Measurements from ENCODE around the gene TUBG2. TPM values are rescaled to one million over a fixed set of nuclear protein-coding genes. Genes with fewer than 3 reads are reported as not detected.

The TUBG2 gene
- total and polyA plus RNA-seq, 9 donors: 19.4 to 30.0 (median 22.9) TPM

DNA sequence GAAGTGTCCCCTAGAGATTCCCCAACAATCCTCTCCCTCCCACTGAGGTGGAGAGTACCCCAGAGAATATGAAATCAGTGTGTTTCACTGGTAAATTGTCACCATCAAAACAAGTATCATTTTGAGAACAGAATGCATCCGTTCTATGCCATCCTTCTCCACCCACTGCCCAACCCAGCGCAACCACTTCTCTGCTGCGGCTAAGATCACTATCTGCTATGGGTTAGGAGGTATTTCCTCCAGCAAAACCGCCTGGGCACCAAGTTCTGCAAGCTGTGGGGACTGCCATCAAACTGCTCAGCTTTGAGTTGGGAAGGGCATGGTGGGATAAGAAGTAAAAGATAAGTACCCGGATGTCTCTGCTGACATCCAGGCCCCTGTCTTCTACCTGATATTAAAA lies 47.6 kb downstream of the TUBG2 start:
- H3K27ac ChIP-seq: no peak overlapping the region
- intact Hi-C loops (cut with DNase I): loop anchor here in 1 of 4 donors (10.0 kb wide), 1 partner anchor 68 kb away; the partner anchor contains the start of gene VPS25
- 83 to 91% (median 85%) methylated on average over 5 of the region's 5 CpGs for WGBS, 3 donors
- no peak for DNase-seq
- H3K36me3 ChIP-seq: peaks cover 2% of the 10 kb centered on the region
- no peaks in the 10 kb centered on the region for H3K9me3 ChIP-seq
- no peak overlapping the region for H3K4me3 ChIP-seq
- H3K27me3 ChIP-seq: no peaks in the 10 kb centered on the region
- no peaks in the 10 kb centered on the region for H3K4me1 ChIP-seq (ENCODE audit: insufficient read depth)
- TF ChIP-seq, protein P1, sequence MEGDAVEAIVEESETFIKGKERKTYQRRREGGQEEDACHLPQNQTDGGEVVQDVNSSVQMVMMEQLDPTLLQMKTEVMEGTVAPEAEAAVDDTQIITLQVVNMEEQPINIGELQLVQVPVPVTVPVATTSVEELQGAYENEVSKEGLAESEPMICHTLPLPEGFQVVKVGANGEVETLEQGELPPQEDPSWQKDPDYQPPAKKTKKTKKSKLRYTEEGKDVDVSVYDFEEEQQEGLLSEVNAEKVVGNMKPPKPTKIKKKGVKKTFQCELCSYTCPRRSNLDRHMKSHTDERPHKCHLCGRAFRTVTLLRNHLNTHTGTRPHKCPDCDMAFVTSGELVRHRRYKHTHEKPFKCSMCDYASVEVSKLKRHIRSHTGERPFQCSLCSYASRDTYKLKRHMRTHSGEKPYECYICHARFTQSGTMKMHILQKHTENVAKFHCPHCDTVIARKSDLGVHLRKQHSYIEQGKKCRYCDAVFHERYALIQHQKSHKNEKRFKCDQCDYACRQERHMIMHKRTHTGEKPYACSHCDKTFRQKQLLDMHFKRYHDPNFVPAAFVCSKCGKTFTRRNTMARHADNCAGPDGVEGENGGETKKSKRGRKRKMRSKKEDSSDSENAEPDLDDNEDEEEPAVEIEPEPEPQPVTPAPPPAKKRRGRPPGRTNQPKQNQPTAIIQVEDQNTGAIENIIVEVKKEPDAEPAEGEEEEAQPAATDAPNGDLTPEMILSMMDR (IDR thresholded peaks at IDR 0.05): no peak
- no peak for TF ChIP-seq POLR2A (IDR thresholded peaks at IDR 0.05)

DNA sequence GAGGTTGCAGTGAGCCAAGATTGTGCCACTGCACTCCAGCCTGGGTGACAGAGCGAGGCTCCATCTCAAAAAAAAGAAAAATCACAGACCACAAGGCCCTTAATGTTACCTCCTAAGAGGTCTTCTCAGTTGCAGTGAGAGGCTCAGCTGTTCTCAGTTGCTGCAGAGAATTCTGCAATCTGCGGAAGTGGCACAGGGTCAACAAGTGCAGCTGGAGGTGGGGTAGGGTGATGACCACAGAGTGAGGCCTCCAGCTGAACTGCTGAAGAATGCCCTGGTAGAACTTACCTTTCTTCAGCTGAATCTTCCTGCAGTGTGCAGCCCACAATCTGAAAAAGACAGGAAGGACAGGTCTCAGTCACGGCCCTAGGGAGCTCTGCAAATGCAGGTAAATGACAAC lies 49.5 kb downstream of the TUBG2 start:
- no peak for DNase-seq
- Histone ChIP-seq H3K27me3 (no peaks in the 10 kb centered on the region), H3K4me3 (no peak overlapping the region), H3K4me1 (ENCODE audit: insufficient read depth) (no peaks in the 10 kb centered on the region), H3K9me3 (no peaks in the 10 kb centered on the region), H3K27ac (no peak overlapping the region), H3K36me3 (peaks cover 2% of the 10 kb centered on the region)
- TF ChIP-seq, protein P1 (IDR thresholded peaks at IDR 0.05): no peak
- TF ChIP-seq POLR2A (IDR thresholded peaks at IDR 0.05) (no peak), EP300 (IDR thresholded peaks at IDR 0.05) (no peak)
- intact Hi-C loops (cut with DNase I): loop anchor here in 1 of 4 donors (10.0 kb wide), 1 partner anchor 66 kb away; the partner anchor contains the start of gene VPS25
- 94 to 98% (median 96%) methylated on average over 3 of the region's 3 CpGs for WGBS, 3 donors

DNA sequence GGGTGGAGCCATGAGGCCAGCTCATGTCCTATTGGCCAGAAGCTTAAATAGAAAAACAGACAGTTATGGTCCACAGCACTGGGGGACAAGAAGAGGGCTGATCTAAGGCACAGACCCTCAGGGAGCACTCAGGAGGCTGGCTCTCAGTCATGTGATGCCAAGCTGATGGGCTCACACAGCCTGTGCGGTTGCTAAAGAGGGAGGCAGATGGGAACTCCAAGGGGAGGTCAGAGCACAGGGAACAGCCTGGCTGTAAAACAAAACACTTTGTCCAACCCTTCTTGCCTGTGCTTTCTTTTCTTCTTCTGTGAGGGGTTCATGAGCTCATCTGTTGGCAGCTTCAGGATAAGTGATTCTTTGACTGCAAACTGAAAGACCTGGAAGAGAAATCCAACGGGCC lies 50.5 kb downstream of the TUBG2 start:
- no peak for DNase-seq
- Histone ChIP-seq H3K4me3 (no peak overlapping the region), H3K4me1 (ENCODE audit: insufficient read depth) (no peaks in the 10 kb centered on the region), H3K27me3 (no peaks in the 10 kb centered on the region), H3K9me3 (no peaks in the 10 kb centered on the region), H3K36me3 (peaks cover 2% of the 10 kb centered on the region), H3K27ac (no peak overlapping the region)
- 45 to 67% (median 49%) methylated on average over 2 of the region's 2 CpGs for WGBS, 3 donors
- TF ChIP-seq, protein P1 (IDR thresholded peaks at IDR 0.05): no peak
- TF ChIP-seq POLR2A (IDR thresholded peaks at IDR 0.05) (no peak), EP300 (IDR thresholded peaks at IDR 0.05) (no peak)
- intact Hi-C loops (cut with DNase I): loop anchor here in 1 of 4 donors (10.0 kb wide), 1 partner anchor 65 kb away; the partner anchor contains the start of gene VPS25

Small RNAs within 50 kb of the gene (microRNA-seq; reads per million reads assigned to microRNA genes)
- 0 to 0.79 (median 0.38) reads per million in 3 donors for gene MIR6780A

Small RNAs within 50 kb of the gene (small RNA-seq; reads per million reads assigned to genes)
- not detected for gene MIR6780A

Other genes with a start within 250 kb of the TUBG2 start
- 100 to 1,000 TPM; 122 to 407 (median 281) TPM for gene CAVIN1, start 236.0 kb upstream of the TUBG2 start, total RNA-seq
- gene CAVIN1, start 236.0 kb upstream of the TUBG2 start, polyA plus RNA-seq: 100 to 1,000 TPM; 226 to 253 TPM
- gene ATP6V0A1, start 200.4 kb upstream of the TUBG2 start, total RNA-seq: 10 to 100 TPM; 47.6 to 94.1 (median 74.1) TPM
- 100 to 1,000 TPM in 1 of 2 donors, 10 to 100 TPM in 1; 36.3 to 118 TPM for gene ATP6V0A1, start 200.4 kb upstream of the TUBG2 start, polyA plus RNA-seq
- 10 to 100 TPM; 28.5 to 49.6 (median 40.0) TPM for gene NAGLU, start 123.0 kb upstream of the TUBG2 start, total RNA-seq
- 10 to 100 TPM in 1 of 2 donors, 1 to 10 TPM in 1; 9.7 to 49.1 TPM for gene NAGLU, start 123.0 kb upstream of the TUBG2 start, polyA plus RNA-seq
- gene HSD17B1, start 106.4 kb upstream of the TUBG2 start, total RNA-seq: 10 to 100 TPM in 1 of 7 donors, 1 to 10 TPM in 6; 4.3 to 16.7 (median 6.5) TPM
- 10 to 100 TPM in 1 of 2 donors, 1 to 10 TPM in 1; 2.1 to 18.1 TPM for gene HSD17B1, start 106.4 kb upstream of the TUBG2 start, polyA plus RNA-seq
- 10 to 100 TPM; 13.8 to 51.2 (median 41.0) TPM for gene COASY, start 97.1 kb upstream of the TUBG2 start, total RNA-seq
- 10 to 100 TPM; 22.6 to 37.6 TPM for gene COASY, start 97.1 kb upstream of the TUBG2 start, polyA plus RNA-seq
- gene MLX, start 92.2 kb upstream of the TUBG2 start, total RNA-seq: 10 to 100 TPM; 16.5 to 37.0 (median 24.4) TPM
- gene MLX, start 92.2 kb upstream of the TUBG2 start, polyA plus RNA-seq: 10 to 100 TPM; 24.3 to 50.8 TPM
- gene PSMC3IP, start 81.6 kb upstream of the TUBG2 start, total RNA-seq: 1 to 10 TPM; 1.4 to 5.3 (median 3.8) TPM
- gene PSMC3IP, start 81.6 kb upstream of the TUBG2 start, polyA plus RNA-seq: 1 to 10 TPM; 7.2 to 7.5 TPM
- 10 to 100 TPM; 39.3 to 63.0 (median 46.4) TPM for gene RETREG3, start 49.9 kb upstream of the TUBG2 start, total RNA-seq
- gene RETREG3, start 49.9 kb upstream of the TUBG2 start, polyA plus RNA-seq: 10 to 100 TPM; 25.8 to 37.3 TPM
- gene TUBG1, start 49.6 kb upstream of the TUBG2 start, total RNA-seq: 10 to 100 TPM; 12.8 to 41.2 (median 25.6) TPM
- 10 to 100 TPM; 11.3 to 14.3 TPM for gene TUBG1, start 49.6 kb upstream of the TUBG2 start, polyA plus RNA-seq
- 10 to 100 TPM; 23.6 to 81.6 (median 58.4) TPM for gene PLEKHH3, start 17.7 kb downstream of the TUBG2 start, total RNA-seq
- 10 to 100 TPM in 1 of 2 donors, 1 to 10 TPM in 1; 2.1 to 30.9 TPM for gene PLEKHH3, start 17.7 kb downstream of the TUBG2 start, polyA plus RNA-seq
- gene CCR10, start 22.6 kb downstream of the TUBG2 start, total RNA-seq: 1 to 10 TPM; 1.5 to 6.8 (median 3.7) TPM
- gene CCR10, start 22.6 kb downstream of the TUBG2 start, polyA plus RNA-seq: 1 to 10 TPM in 1 of 2 donors, under 1 TPM in 1; 0.15 to 2.7 TPM
- gene CNTNAP1, start 23.2 kb downstream of the TUBG2 start, total RNA-seq: 10 to 100 TPM in 5 of 7 donors, 1 to 10 TPM in 2; 3.7 to 41.4 (median 15.5) TPM
- 1 to 10 TPM; 7.0 to 7.5 TPM for gene CNTNAP1, start 23.2 kb downstream of the TUBG2 start, polyA plus RNA-seq
- gene EZH1, start 85.8 kb downstream of the TUBG2 start, total RNA-seq: 10 to 100 TPM; 32.9 to 83.4 (median 67.8) TPM
- gene EZH1, start 85.8 kb downstream of the TUBG2 start, polyA plus RNA-seq: 10 to 100 TPM; 45.1 to 95.2 TPM
- gene RAMP2, start 101.9 kb downstream of the TUBG2 start, total RNA-seq: 10 to 100 TPM in 6 of 7 donors, 1 to 10 TPM in 1; 4.4 to 53.7 (median 19.6) TPM
- gene RAMP2, start 101.9 kb downstream of the TUBG2 start, polyA plus RNA-seq: 10 to 100 TPM; 39.6 to 98.5 TPM
- 10 to 100 TPM; 33.7 to 49.1 (median 35.8) TPM for gene VPS25, start 114.2 kb downstream of the TUBG2 start, total RNA-seq
- gene VPS25, start 114.2 kb downstream of the TUBG2 start, polyA plus RNA-seq: 10 to 100 TPM; 49.0 to 56.5 TPM
- 10 to 100 TPM in 1 of 7 donors, 1 to 10 TPM in 6; 1.5 to 11.9 (median 3.4) TPM for gene WNK4, start 121.3 kb downstream of the TUBG2 start, total RNA-seq
- gene WNK4, start 121.3 kb downstream of the TUBG2 start, polyA plus RNA-seq: 1 to 10 TPM; 1.1 to 1.5 TPM
- 10 to 100 TPM; 49.1 to 78.2 (median 62.9) TPM for gene COA3, start 139.4 kb downstream of the TUBG2 start, total RNA-seq
- gene COA3, start 139.4 kb downstream of the TUBG2 start, polyA plus RNA-seq: 10 to 100 TPM; 77.6 to 80.0 TPM
- gene CNTD1, start 139.6 kb downstream of the TUBG2 start, total RNA-seq: under 1 TPM in 5 of 7 donors, not detected in 2; 0.30 to 0.79 (median 0.33) TPM
- under 1 TPM; 0.22 to 0.36 TPM for gene CNTD1, start 139.6 kb downstream of the TUBG2 start, polyA plus RNA-seq
- 10 to 100 TPM; 47.5 to 75.3 (median 54.6) TPM for gene BECN1, start 165.0 kb downstream of the TUBG2 start, total RNA-seq
- 10 to 100 TPM; 47.2 to 67.5 TPM for gene BECN1, start 165.0 kb downstream of the TUBG2 start, polyA plus RNA-seq
- gene PSME3, start 174.1 kb downstream of the TUBG2 start, total RNA-seq: 10 to 100 TPM; 28.6 to 85.8 (median 61.9) TPM
- 100 to 1,000 TPM in 1 of 2 donors, 10 to 100 TPM in 1; 31.7 to 118 TPM for gene PSME3, start 174.1 kb downstream of the TUBG2 start, polyA plus RNA-seq
- gene AOC2, start 185.3 kb downstream of the TUBG2 start, total RNA-seq: 1 to 10 TPM in 6 of 7 donors, under 1 TPM in 1; 0.72 to 1.9 (median 1.3) TPM
- gene AOC2, start 185.3 kb downstream of the TUBG2 start, polyA plus RNA-seq: 1 to 10 TPM in 1 of 2 donors, under 1 TPM in 1; 0.40 to 6.3 TPM
- 100 to 1,000 TPM in 1 of 7 donors, 10 to 100 TPM in 3, 1 to 10 TPM in 2, under 1 TPM in 1; 0.72 to 112 (median 12.4) TPM for gene AOC3, start 191.9 kb downstream of the TUBG2 start, total RNA-seq
- gene AOC3, start 191.9 kb downstream of the TUBG2 start, polyA plus RNA-seq: 100 to 1,000 TPM in 1 of 2 donors, 10 to 100 TPM in 1; 22.5 to 197 TPM
- 1 to 10 TPM in 1 of 7 donors, under 1 TPM in 1, not detected in 5; 0.69 to 1.7 TPM for gene G6PC1, start 241.5 kb downstream of the TUBG2 start, total RNA-seq
- gene G6PC1, start 241.5 kb downstream of the TUBG2 start, polyA plus RNA-seq: not detected